ENCODE data around the gene NHERF1. TPM values are rescaled to one million over a fixed set of nuclear protein-coding genes. Genes with fewer than 3 reads are reported as not detected.

NHERF1 gene
- total and polyA plus RNA-seq, 9 of the 15 experiments (the other 6 are each of a cell fraction or from before 2014, with no cell fraction given) = 11.4 to 79.9 (median 36.9) TPM

GRCh38 chr17:74728702-74729075, 19.7 kb upstream of the NHERF1 start:
- BruUV-seq (replicated peaks) = no TSS peak
- intact Hi-C loops (cut with micrococcal nuclease) (no loop called here), in situ Hi-C loops (cut with MboI) (no loop called here)
- no peaks in the 10 kb centered on the region; the same call in 1 of the 2 replicates for H4K20me1 ChIP-seq (replicated peaks; ENCODE audit: control insufficient read depth, insufficient read depth, low read length)
- H2AFZ ChIP-seq (ENCODE audit: low read depth, low read length) = no peak overlapping the region
- DNase-seq (ENCODE audit: extremely low read depth in 1 of 4, low spot score in 3 of 4) = no peak
- no peak overlapping the region for H3K4me2 ChIP-seq (ENCODE audit: insufficient read depth, low read length)
- ChIA-PET CTCF (ENCODE audit: low intra/inter-chr PET ratio) (no interaction called here), POLR2A (no interaction called here)
- no peak overlapping the region for H3K27ac ChIP-seq (ENCODE audit: extremely low read depth, low read depth, low read length)
- no peak overlapping the region for H3K9ac ChIP-seq (ENCODE audit: insufficient read depth in 1 of 2, low read depth in 2 of 2, low read length in 2 of 2)
- H3K36me3 ChIP-seq (ENCODE audit: control insufficient read depth, insufficient read depth, low read length) = no peaks in the 10 kb centered on the region
- WGBS (ENCODE audit: insufficient coverage, low coverage, missing lambda C conversion rate) = 0% methylated on average over 3 of the region's 3 CpGs
- no peaks in the 10 kb centered on the region for H3K4me1 ChIP-seq (replicated peaks in 1 of 2; ENCODE audit: control insufficient read depth in 2 of 2, insufficient read depth in 2 of 2, low read length in 2 of 2)
- FAIRE-seq = peak; percentile 69
- H3K27me3 ChIP-seq (ENCODE audit: control insufficient read depth in 2 of 2, insufficient read depth in 2 of 2, low read length in 2 of 2) = peaks cover 9 to 38% of the 10 kb centered on the region in 2 experiments; a peak in 4 of 5 replicates
- ATAC-seq = no peak
- H3K9me1 ChIP-seq (ENCODE audit: control insufficient read depth, insufficient read depth, low read length) = no peaks in the 10 kb centered on the region
- H3K9me3 ChIP-seq (replicated peaks; ENCODE audit: control insufficient read depth, insufficient read depth, low read depth, low read length) = peaks cover 9% of the 10 kb centered on the region; the same call in 1 of the 2 replicates
- H3K4me3 ChIP-seq = no peak overlapping the region
- no peaks in the 10 kb centered on the region for H3K79me2 ChIP-seq (ENCODE audit: control insufficient read depth, insufficient read depth, low read length)
- TF ChIP-seq MIER1 (IDR thresholded peaks at IDR 0.05; ENCODE audit: low read depth) (no peak), HMGXB4 (CRISPR knock-in tag; IDR thresholded peaks at IDR 0.05) (no peak), CGGBP1 (CRISPR knock-in tag; IDR thresholded peaks at IDR 0.05) (no peak), KAT7 (CRISPR knock-in tag; IDR thresholded peaks at IDR 0.05; ENCODE audit: borderline replicate concordance) (no peak), BACH1 (tag; IDR thresholded peaks at IDR 0.05) (no peak), TCF15 (CRISPR knock-in tag; IDR thresholded peaks at IDR 0.05) (no peak), MITF (IDR thresholded peaks at IDR 0.05) (no peak), ZBTB34 (CRISPR knock-in tag; IDR thresholded peaks at IDR 0.05) (no peak), SNIP1 (IDR thresholded peaks at IDR 0.05; ENCODE audit: low read depth) (no peak), MYC (IDR thresholded peaks at IDR 0.05; ENCODE audit: low read depth, low read length) (no peak), MYC (CRISPR knock-in tag; IDR thresholded peaks at IDR 0.05; ENCODE audit: borderline replicate concordance, low read depth) (no peak), PML (IDR thresholded peaks at IDR 0.05; ENCODE audit: low read length) (no peak), ZNF76 (CRISPR knock-in tag; IDR thresholded peaks at IDR 0.05; ENCODE audit: borderline replicate concordance) (no peak)
